Activated CD4-positive, alpha-beta T cell treated with anti-CD3 and anti-CD28 coated beads for 48 hours (primary cell): ENCODE results near the gene ANK2.
"Not testable (repeated sequence)": the region's sequence is repeated elsewhere in the genome, so short reads cannot be mapped to it uniquely, and the experiment has no call there.

ENCODE experiments used
- DNase-seq: peaks from one replicate; pipeline ENCODE4 v3.0.0-alpha.2; 2020

Gene ANK2

DNA sequence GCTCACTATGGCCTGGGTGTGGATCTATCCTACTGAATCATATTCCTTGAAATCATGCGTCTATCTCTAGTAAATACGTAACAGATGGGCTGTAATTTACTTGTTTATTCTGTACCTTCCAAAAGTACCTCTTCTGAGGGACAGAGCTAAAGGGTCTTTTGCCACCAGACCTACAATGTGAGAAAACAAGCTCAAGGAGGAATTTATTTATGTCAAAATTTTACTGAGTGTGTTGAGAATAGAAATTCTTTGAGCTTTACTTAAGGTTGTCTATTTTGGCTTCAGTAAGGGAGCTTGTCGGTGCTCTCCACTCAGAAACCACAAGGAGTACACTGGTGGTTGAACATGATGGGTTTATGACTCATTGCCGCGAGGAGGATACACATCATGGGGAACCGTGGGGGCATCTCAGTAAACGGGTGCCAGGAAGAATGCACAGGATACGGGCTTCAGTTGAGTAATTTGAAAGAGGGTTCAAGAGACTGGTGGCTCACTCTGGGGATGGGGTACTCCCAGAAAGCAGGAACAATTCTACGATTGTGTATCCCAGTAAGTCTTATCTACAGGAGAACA, 3.0 kb downstream of the ANK2 start:
- DNase-seq: no peak

DNA sequence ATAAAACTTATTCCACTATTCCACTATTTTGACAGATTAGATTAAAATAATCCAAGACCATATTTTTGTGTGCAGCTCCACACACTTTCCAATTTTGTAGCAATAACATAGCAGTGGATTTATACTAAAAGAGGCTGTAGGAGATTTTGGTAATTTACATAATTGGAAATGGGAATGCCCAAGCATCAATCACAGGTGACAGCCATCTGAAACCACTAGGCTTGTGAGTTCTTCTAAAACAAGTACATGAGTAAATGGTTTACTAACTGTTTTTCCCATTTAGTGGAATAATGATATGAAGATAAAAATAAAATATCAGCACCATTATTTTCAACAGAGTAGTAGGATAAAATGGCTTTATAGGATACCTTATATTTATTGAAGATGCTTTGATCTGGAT, 4.4 kb downstream of the ANK2 start:
- DNase-seq: no peak

DNA sequence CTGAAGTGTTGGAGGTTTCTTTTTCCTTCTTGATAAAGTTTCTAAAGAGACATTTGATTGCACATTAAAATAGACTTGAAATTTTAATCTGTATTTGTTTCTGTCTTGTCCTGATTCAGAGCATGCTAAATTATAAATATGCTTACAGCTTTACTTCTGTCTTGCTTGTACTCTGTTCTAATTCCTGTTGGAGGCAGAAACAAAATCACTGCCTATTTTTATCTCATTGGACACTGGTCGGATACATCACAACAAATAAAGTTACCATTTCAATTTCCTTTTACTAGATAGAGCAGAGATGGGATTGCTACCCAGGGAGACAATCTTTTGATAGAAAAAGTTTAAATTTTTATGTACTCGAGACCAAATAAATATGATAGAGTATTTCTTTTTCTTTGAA, 6.9 kb downstream of the ANK2 start:
- no peak for DNase-seq

- DNase-seq: no peak
Measured at GRCh38 chr4:113057891-113058290, 8.4 kb downstream of the ANK2 start.

DNA sequence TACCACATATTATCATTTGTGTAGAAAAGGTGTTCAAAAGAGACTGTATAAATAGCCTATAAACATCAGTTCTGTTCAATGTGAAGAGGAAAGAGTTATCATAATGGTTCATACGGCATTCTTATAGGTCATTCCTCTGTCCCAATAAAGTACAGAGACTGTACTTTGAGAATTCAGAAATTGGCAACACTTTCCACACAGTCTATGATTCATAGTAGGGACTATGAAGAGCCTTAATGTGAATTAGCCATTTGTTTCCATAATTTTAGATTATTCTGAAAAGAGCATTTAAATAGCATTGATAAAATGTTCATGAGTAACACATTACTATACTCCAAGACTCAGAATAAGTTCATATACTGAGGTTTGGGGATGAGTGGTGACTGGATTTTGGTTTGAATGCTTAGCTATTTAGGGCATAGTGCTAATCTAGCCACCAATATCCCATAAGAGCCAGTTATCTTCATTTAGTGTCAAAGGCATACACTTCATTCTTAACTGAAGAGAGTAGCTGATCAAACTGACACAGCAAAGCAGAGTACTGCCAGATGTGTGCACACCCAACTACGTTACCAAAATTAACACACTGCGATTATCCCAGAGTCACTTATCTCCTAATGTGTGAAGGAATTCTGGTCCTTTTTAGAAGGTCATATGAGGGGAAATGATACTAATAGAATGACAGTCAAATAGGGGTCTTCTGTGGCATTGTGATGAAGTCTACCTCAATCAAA, 10.2 kb downstream of the ANK2 start:
- no peak for DNase-seq

DNA sequence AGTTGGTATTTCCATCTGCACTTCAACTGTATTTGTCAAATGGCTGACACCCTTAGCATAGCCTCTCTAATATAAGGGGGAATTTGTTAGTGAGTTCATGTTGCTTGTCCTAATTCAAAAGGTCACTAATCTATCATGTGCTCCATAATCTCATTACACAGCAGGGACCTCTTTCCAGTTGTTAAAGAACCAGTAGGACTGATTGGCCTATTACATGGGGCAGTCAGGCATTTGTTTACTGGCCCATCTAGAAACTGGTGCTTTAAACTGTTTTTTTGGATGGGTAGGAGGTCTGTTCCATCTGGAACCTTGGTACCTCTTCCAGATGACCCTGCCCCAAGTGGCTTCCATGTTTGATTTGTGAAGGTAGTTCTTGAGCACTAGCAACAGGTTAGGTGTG, 11.4 kb downstream of the ANK2 start:
- DNase-seq: no peak

DNA sequence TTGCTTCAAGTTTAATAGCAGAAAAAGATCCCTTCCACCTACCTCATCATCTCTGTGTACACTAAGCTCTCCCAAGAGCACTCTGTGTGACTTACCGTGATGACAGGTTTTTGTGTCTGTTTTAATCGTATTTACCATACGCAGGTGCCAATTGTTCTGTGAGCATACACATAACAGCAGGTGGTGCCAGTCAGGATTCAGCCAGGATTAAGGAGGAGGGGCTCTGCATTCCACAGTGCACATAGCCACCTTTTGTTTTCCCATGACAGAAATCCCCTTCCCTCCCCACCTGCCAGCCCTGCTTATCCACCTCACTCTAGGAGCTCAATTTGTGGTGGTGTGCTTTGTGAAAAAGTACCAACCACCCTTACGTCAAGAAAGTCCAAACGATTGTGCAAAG, 14.8 kb downstream of the ANK2 start:
- DNase-seq: no peak

- no peak for DNase-seq
Measured at GRCh38 chr4:113065629-113066028, 16.2 kb downstream of the ANK2 start.

- DNase-seq: not testable (repeated sequence)
Measured at GRCh38 chr4:113068771-113069170, 19.3 kb downstream of the ANK2 start.

DNA sequence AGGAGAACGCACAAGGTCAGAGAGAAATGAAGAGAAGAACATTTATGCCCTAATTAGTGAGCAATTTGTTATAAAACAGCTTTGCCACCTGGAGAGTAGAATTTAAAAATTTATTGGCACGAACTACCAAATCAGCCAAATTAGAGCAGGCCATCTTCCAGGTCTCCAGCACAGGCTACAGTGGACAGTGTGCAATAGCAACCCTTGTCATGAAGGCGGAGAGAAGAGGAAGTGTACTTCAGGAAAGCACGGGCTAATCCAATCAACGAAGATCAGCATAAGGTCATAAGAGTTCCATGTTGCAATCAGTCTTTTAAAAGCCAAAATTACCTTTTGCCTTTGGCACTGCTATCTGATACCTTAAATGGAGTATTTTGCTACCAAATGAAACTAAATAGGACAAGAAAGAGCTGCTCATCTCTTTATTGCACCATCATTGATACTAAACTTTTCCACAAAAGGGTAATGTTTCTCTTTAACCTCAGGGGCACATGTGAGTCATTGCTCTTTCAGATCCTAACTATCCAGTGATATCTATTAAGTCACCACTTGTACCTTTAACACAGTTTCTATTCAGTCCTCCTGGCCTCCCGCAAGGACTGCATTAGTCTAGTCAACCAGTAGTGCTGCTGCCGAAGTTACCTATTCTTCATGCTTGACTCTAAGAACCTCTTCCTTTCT, 19.9 kb downstream of the ANK2 start:
- DNase-seq: no peak

- no peak for DNase-seq
Measured at GRCh38 chr4:113070755-113071154, 21.3 kb downstream of the ANK2 start.

DNA sequence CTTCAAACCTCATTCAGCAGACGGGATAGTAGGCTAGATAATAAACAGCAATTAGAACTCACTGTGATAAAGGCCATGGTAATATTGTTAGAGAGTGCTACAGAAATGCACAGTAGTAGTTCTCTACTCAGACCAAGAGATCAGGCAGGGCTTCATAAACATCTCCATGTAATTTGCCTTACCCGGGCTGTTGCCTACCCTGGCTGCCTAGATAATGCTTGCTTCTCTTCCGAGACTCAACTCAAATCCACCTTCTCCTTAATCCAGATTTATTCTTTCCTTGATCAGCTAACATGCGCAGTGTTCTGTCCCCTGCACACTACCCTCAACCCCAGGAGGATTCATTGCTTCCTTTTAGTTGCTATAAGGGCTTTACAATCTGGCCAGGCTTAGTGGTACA, 21.8 kb downstream of the ANK2 start:
- no peak for DNase-seq

GRCh38 chr4:113071805-113072204, 22.4 kb downstream of the ANK2 start:
- DNase-seq: no peak

- no peak for DNase-seq
Measured at GRCh38 chr4:113073451-113074005, 24.1 kb downstream of the ANK2 start.

GRCh38 chr4:113077575-113077974, 28.1 kb downstream of the ANK2 start:
- no peak for DNase-seq

DNA sequence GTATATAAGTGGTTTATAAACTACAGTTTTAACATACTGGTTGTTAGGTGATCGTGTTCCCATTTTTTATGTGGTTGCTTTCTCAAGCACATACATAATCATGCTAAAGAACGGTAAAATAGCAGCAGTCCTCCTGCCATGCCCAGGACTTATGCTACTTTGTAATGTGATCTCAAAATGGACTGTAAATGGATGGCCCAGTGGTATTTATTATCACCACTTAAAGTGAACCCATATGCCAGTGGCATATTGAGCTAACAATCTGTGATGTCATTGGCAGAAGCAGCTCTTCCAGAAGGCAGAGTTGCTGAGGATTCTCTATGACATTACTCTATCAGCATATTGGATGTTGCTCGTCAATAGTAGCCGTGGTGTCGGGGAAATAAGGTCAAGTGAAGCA, 28.6 kb downstream of the ANK2 start:
- no peak for DNase-seq

DNA sequence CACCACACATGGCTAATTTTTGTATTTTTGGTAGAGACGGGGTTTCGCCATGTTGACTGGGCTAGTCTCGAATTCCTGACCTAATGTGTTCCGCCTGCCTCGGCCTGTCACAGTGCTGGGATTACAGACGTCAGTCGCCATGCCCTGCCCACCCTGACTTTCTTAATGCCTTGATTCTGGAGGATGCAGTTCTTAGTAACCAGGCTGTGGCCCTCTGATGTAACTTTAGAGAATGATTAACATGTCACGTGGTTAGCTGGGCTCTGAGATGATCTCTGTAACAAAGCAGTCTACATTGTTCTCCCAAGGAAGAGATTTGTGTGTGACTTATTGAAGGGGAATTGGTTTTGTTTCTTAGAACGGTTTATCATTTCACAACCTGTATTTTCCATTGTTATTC, 30.6 kb downstream of the ANK2 start:
- DNase-seq: no peak

- no peak for DNase-seq
Measured at GRCh38 chr4:113080624-113081023, 31.2 kb downstream of the ANK2 start.

- no peak for DNase-seq
Measured at GRCh38 chr4:113083346-113083745, 33.9 kb downstream of the ANK2 start.

DNA sequence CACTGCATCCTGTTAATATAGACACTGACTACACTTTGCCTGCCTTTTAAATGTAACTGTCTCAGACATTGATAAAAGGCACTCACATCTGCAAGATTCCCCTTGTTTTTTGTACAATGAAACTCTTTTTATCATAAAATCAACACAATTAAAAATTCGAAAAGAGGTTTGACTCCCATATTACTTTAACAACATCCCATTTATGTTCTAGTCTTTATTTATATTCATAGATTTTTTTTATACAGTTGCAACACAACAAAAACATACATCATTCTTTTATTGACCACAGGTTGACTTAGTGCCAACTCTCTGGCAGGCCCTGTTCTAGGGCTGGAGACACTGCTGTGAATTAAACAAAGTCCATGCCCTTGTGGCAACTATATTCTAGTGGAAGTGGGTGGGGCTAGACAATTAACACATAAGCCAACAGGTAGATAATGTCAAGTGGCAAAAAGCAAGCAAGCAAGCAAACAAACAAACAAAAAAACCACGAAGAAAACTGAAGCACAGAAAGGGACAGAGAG, 36.8 kb downstream of the ANK2 start:
- DNase-seq: no peak

GRCh38 chr4:113088050-113088449, 38.6 kb downstream of the ANK2 start:
- DNase-seq: no peak

- DNase-seq: no peak
Measured at GRCh38 chr4:113090954-113091353, 41.5 kb downstream of the ANK2 start.

DNA sequence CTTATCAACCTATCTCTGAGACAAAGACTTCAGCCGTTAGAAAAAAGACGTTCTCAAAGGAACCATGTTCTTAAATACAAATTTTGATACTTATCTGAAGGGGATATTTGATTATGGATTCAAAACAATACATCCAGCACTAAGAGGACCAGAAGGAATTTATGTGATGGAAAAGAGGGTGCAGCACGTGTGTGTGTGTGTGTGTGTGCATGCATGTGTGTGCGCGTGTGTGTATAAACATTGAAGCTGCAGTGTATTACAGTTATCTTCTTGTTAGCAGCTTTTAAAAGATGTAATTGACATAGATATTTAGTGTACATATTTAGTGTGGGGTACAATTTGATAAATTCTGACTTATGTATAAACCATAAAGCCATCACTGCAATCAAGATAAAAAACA, 44.9 kb downstream of the ANK2 start:
- no peak for DNase-seq

- no peak for DNase-seq
Measured at GRCh38 chr4:113094802-113095201, 45.3 kb downstream of the ANK2 start.
